IPS-18a (cell line): ENCODE results near the gene HHAT.

Source experiments
- H3K27ac ChIP-seq: one replicate; pipeline ENCODE4 v1.5.1; 2013; ENCODE audit warnings: low read length
- H3K27me3 ChIP-seq: one replicate; pipeline ENCODE4 v1.6.1; 2013; ENCODE audit warnings: mild to moderate bottlenecking, low read length; ENCODE audit not compliant: control insufficient read depth, insufficient read depth
- H3K36me3 ChIP-seq: one replicate; pipeline ENCODE4 v1.6.1; 2013; ENCODE audit warnings: low read depth, low read length; ENCODE audit not compliant: control insufficient read depth
- H3K4me1 ChIP-seq: one replicate; pipeline ENCODE4 v1.6.1; 2013; ENCODE audit warnings: low read depth, low read length; ENCODE audit not compliant: control insufficient read depth
- H3K4me3 ChIP-seq: one replicate; pipeline ENCODE4 v1.5.1; 2013; ENCODE audit warnings: low read length
- H3K9ac ChIP-seq: one replicate; pipeline ENCODE4 v1.6.1; 2013; ENCODE audit warnings: mild to moderate bottlenecking, low read length, moderate library complexity
- H3K9me3 ChIP-seq: one replicate; pipeline ENCODE4 v1.6.1; 2013; ENCODE audit warnings: low read depth, low read length; ENCODE audit not compliant: control insufficient read depth

Gene HHAT

GRCh38 chr1:210620867-210621488, 292.3 kb downstream of the HHAT start:
- Histone ChIP-seq H3K9ac (no peak overlapping the region), H3K4me1 (no peaks in the 10 kb centered on the region), H3K36me3 (no peaks in the 10 kb centered on the region), H3K9me3 (no peaks in the 10 kb centered on the region), H3K4me3 (no peak overlapping the region), H3K27me3 (no peaks in the 10 kb centered on the region), H3K27ac (no peak overlapping the region)

DNA sequence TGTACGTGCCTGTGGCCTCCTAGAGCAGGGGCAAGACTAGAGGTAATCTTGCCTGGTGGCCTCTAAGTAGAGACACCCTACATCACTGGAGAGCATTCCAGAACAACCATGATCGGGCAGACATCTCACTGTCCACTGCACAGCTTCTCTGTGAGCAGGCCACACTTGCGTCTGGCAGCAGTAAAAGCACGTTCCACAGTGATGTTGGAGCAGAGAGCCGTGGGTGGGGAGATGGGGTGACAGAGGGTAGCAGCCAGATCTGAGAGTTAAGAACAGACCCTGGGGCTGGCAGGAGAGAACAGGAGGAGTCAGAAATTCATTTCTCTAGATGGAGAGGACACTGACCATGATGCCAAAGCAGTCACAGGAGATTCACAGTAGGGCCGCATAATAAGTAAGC, 293.0 kb downstream of the HHAT start:
- Histone ChIP-seq H3K27ac (no peak overlapping the region), H3K27me3 (no peaks in the 10 kb centered on the region), H3K9ac (no peak overlapping the region), H3K4me3 (no peak overlapping the region), H3K36me3 (no peaks in the 10 kb centered on the region), H3K9me3 (no peaks in the 10 kb centered on the region), H3K4me1 (no peaks in the 10 kb centered on the region)

DNA sequence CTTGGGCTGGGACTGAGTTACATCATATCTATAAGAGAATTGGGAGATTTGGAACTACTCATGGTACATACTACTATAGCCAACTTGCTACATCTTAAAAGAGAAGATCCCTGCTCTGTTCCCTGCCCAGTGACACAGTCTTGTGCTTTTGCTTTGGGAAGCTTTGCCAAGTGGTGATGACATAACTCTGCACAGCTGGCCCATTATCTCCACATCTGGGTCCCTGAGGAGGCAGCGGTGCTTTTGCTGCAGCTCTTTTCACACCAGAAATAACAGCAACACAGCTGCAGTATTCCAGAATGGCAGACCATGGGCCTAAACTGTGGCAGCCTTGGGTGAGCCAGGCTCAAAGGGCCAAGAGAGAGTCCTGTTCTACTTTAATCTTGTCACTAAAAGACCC, 296.0 kb downstream of the HHAT start:
- Histone ChIP-seq H3K9ac (no peak overlapping the region), H3K27ac (no peak overlapping the region), H3K9me3 (no peaks in the 10 kb centered on the region), H3K27me3 (no peaks in the 10 kb centered on the region), H3K36me3 (no peaks in the 10 kb centered on the region), H3K4me3 (no peak overlapping the region), H3K4me1 (no peaks in the 10 kb centered on the region)

DNA sequence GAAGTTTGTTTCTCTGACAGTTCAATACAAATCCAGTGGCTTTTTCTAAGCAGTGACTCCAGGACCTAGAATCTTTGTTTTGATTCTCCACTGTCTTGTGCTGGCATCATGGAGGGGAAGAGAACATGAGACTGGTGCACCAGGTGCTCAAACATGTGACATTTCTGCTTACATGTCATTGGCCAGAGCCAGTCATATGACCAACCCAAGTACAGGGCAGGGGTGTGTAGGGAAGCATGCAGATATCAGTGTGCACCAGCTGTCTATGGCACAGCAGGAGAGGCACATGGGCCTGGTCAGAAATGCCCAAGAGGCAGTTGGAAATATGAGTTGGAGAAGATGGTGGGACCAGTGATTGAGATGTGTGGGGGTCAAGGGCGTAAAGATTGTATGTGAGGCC, 297.0 kb downstream of the HHAT start:
- H3K27me3 ChIP-seq = no peaks in the 10 kb centered on the region
- H3K9ac ChIP-seq = no peak overlapping the region
- no peaks in the 10 kb centered on the region for H3K36me3 ChIP-seq
- H3K27ac ChIP-seq = no peak overlapping the region
- H3K4me3 ChIP-seq = no peak overlapping the region
- no peaks in the 10 kb centered on the region for H3K9me3 ChIP-seq
- H3K4me1 ChIP-seq = no peaks in the 10 kb centered on the region

- Histone ChIP-seq H3K4me3 (no peak overlapping the region), H3K4me1 (no peaks in the 10 kb centered on the region), H3K27me3 (no peaks in the 10 kb centered on the region), H3K36me3 (no peaks in the 10 kb centered on the region), H3K9me3 (no peaks in the 10 kb centered on the region), H3K9ac (no peak overlapping the region), H3K27ac (no peak overlapping the region)
Measured at GRCh38 chr1:210626341-210626740, 297.6 kb downstream of the HHAT start.

GRCh38 chr1:210627755-210628154, 299.1 kb downstream of the HHAT start:
- H3K4me3 ChIP-seq = no peak overlapping the region
- H3K36me3 ChIP-seq = no peaks in the 10 kb centered on the region
- no peaks in the 10 kb centered on the region for H3K27me3 ChIP-seq
- no peaks in the 10 kb centered on the region for H3K9me3 ChIP-seq
- H3K4me1 ChIP-seq = no peaks in the 10 kb centered on the region
- H3K9ac ChIP-seq = no peak overlapping the region
- H3K27ac ChIP-seq = no peak overlapping the region

GRCh38 chr1:210629276-210629675, 300.6 kb downstream of the HHAT start:
- no peak overlapping the region for H3K9ac ChIP-seq
- H3K4me3 ChIP-seq = no peak overlapping the region
- no peaks in the 10 kb centered on the region for H3K36me3 ChIP-seq
- H3K27me3 ChIP-seq = no peaks in the 10 kb centered on the region
- no peak overlapping the region for H3K27ac ChIP-seq
- no peaks in the 10 kb centered on the region for H3K9me3 ChIP-seq
- H3K4me1 ChIP-seq = no peaks in the 10 kb centered on the region

GRCh38 chr1:210631399-210631798, 302.7 kb downstream of the HHAT start:
- Histone ChIP-seq H3K9ac (no peak overlapping the region), H3K9me3 (no peaks in the 10 kb centered on the region), H3K4me1 (no peaks in the 10 kb centered on the region), H3K4me3 (no peak overlapping the region), H3K27ac (no peak overlapping the region), H3K36me3 (no peaks in the 10 kb centered on the region), H3K27me3 (no peaks in the 10 kb centered on the region)

DNA sequence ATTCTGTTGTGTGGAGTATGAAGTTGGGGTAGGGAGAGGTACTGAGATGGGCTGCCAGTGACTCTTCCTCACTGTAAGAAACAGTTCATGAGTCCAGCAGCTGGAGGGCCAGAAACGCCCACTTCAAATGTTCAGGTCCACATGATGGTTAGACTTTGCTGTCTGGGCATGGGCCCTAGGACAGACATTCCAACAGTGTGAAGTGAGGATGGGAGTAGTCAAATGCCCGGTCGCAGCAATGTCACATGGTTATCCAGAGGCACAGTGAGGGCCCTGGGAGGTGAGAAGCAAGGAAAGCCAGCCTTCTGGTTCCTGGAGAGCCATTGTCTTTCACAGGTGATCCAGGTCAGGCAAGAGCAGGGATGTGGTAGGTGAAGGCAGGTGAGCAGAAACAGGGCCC, 304.4 kb downstream of the HHAT start:
- H3K9ac ChIP-seq = no peak overlapping the region
- no peaks in the 10 kb centered on the region for H3K36me3 ChIP-seq
- no peaks in the 10 kb centered on the region for H3K9me3 ChIP-seq
- no peaks in the 10 kb centered on the region for H3K27me3 ChIP-seq
- no peak overlapping the region for H3K4me3 ChIP-seq
- H3K4me1 ChIP-seq = no peaks in the 10 kb centered on the region
- no peak overlapping the region for H3K27ac ChIP-seq

GRCh38 chr1:210633636-210634035, 304.9 kb downstream of the HHAT start:
- H3K4me3 ChIP-seq = no peak overlapping the region
- H3K27ac ChIP-seq = no peak overlapping the region
- no peaks in the 10 kb centered on the region for H3K36me3 ChIP-seq
- no peaks in the 10 kb centered on the region for H3K27me3 ChIP-seq
- no peak overlapping the region for H3K9ac ChIP-seq
- H3K9me3 ChIP-seq = no peaks in the 10 kb centered on the region
- no peaks in the 10 kb centered on the region for H3K4me1 ChIP-seq

DNA sequence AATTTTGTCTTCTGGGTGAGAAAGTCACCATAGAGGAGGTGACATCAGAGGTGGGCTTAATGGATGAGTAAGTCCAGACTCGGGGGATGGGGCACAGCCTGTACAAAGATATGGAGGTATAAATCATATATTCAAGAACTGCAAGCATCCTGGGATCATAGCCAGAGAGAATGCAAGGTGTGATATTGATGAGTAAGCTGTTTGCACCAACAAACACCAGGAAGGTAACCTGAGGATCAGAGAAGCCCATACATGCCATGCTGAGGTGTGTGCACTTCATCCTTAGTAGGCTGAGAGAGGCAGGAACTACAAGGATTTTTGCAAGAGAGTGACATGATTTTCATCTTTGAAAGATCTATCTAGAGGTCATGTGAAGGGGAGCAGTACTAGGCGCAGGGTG, 306.4 kb downstream of the HHAT start:
- no peaks in the 10 kb centered on the region for H3K36me3 ChIP-seq
- no peak overlapping the region for H3K4me3 ChIP-seq
- H3K27me3 ChIP-seq = no peaks in the 10 kb centered on the region
- H3K9me3 ChIP-seq = no peaks in the 10 kb centered on the region
- H3K9ac ChIP-seq = no peak overlapping the region
- no peak overlapping the region for H3K27ac ChIP-seq
- no peaks in the 10 kb centered on the region for H3K4me1 ChIP-seq

DNA sequence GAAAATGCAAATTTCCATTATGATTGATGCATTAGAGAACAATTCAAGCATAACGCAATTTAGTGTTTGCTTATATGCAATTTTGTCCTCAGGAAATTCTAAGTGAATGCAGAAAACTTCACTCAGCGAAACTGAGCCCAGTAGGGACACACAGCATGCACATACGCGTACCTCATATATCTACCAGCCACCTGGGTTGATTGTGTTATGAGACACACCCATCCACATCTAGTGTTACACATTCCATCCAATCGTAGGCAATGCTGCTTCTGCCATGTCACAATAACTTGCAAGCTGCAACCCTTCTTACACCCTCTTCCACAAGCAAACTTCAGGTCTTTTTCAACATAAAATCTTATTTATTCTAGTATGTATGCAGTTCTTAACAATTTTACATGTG, 312.9 kb downstream of the HHAT start:
- H3K36me3 ChIP-seq = no peaks in the 10 kb centered on the region
- no peak overlapping the region for H3K27ac ChIP-seq
- H3K9ac ChIP-seq = no peak overlapping the region
- H3K9me3 ChIP-seq = no peaks in the 10 kb centered on the region
- H3K4me1 ChIP-seq = no peaks in the 10 kb centered on the region
- H3K4me3 ChIP-seq = no peak overlapping the region
- no peaks in the 10 kb centered on the region for H3K27me3 ChIP-seq
